GM21447 (cell line): ENCODE results near the gene METTL22.

Source experiments
- ATAC-seq: cut with Tn5 transposase; IDR thresholded peaks from one replicate; pipeline ENCODE4 v1.9.1; 2021; ENCODE audit not compliant: unreplicated experiment

The METTL22 gene

GRCh38 chr16:8686879-8687278 is 65.4 kb downstream of the METTL22 start:
- ATAC-seq: no peak

GRCh38 chr16:8689686-8690085 is 68.2 kb downstream of the METTL22 start:
- no peak for ATAC-seq

GRCh38 chr16:8691728-8692127 is 70.2 kb downstream of the METTL22 start:
- ATAC-seq: no peak

GRCh38 chr16:8694795-8695728 is 73.6 kb downstream of the METTL22 start:
- no peak for ATAC-seq

- ATAC-seq: no peak
Measured at GRCh38 chr16:8696880-8697279, 75.4 kb downstream of the METTL22 start.

- no peak for ATAC-seq
Measured at GRCh38 chr16:8697965-8698364, 76.5 kb downstream of the METTL22 start.
